GM21825 (cell line): Measurements from ENCODE around the gene MAX.

Source experiments
- ATAC-seq: cut with Tn5 transposase; IDR thresholded peaks from one replicate; pipeline ENCODE4 v1.9.1; 2021; ENCODE audit warnings: mild to moderate bottlenecking, moderate library complexity; ENCODE audit not compliant: unreplicated experiment

Gene MAX

GRCh38 chr14:65074449-65075150, 27.7 kb downstream of the MAX start:
- no peak for ATAC-seq

DNA sequence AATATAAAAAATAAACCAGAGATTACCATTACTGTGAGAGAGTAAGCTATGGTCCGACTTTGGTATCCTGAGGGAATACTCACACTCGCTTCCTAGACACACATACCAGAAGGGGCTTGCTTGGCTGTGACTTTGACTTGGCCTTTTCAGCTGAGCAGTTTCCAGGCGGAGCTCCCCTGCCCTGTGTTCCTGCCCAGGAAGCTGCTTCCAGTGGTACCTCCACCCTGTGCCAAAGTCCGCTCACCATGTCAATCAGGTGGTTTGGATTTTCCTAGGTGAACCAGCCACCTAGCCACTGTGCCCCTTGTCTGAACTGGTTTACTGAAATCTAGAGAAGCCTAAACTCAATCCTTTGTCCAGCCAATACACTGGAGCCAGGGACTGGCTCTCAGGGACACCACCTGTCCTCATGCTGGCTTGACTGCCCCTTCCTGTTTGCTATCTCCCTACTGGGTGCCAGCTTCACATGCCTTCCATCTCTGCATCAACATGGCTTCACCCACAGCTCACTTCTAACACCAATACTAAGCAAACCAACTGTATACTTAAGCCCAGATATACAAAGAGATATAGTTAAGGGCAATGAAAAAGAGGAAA, 28.6 kb downstream of the MAX start:
- no peak for ATAC-seq

DNA sequence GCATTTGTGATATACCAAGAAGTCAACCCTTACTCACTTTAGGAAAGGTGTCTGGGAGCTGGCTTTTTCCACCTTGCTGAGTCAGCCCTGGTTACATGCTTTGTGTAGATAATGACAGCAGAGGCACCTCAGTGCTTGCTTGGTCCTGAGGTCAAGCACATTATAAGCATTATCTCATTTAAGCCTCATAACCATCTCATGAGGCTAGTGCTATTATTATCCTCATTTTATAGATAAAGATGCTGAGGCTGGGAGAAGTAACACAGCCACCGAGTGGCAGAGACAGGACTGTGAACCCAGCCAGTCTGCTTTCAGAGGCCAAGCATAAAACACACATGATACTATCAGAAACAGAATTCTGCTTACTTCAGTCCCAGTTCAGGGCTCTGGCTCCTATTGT, 29.4 kb downstream of the MAX start:
- ATAC-seq, result no peak

GRCh38 chr14:65072256-65072655, 30.1 kb downstream of the MAX start:
- ATAC-seq, result no peak

DNA sequence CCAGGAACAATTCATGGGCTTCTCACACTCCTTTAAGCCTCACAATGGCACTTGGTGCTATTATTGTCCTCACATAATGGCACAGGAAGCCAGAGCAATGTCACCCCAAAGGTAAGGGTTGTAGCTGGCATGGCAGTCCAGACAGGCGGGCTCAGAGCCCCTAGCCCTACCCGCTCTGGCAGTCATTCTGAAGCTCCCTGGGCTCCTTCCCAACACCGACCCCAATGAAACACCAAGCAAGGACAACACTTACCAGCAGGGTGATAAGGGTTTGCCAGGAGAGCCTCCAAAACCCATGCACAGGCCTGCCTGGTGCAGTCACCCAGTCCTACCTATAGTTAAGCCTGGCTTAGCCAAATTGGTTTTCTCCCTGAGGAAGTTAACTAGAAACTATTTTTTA, 30.8 kb downstream of the MAX start:
- no peak for ATAC-seq

- no peak for ATAC-seq
These were observed 31.8 kb downstream of the MAX start for GRCh38 chr14:65070471-65070976.

GRCh38 chr14:65069874-65070413, 32.4 kb downstream of the MAX start:
- no peak for ATAC-seq

DNA sequence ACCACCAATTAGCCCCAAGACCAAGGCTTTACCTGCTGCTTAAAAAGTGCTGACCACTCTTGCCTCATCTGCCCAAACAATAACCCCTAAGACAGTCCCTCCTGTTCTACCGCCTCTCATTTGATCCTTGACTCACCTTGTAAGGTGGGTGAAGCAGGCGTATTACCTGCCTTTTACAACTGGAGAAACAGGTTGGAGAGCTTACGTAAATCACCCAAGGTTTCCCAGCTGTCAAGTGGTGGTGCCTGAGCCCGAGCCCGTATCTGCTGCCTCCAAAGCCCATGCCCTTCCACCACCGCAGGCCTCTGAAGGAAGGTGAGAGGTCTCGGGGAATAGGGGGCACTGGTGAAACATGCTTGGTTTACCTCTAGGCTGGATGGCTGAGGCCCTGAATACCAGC, 36.6 kb downstream of the MAX start:
- ATAC-seq, result no peak

DNA sequence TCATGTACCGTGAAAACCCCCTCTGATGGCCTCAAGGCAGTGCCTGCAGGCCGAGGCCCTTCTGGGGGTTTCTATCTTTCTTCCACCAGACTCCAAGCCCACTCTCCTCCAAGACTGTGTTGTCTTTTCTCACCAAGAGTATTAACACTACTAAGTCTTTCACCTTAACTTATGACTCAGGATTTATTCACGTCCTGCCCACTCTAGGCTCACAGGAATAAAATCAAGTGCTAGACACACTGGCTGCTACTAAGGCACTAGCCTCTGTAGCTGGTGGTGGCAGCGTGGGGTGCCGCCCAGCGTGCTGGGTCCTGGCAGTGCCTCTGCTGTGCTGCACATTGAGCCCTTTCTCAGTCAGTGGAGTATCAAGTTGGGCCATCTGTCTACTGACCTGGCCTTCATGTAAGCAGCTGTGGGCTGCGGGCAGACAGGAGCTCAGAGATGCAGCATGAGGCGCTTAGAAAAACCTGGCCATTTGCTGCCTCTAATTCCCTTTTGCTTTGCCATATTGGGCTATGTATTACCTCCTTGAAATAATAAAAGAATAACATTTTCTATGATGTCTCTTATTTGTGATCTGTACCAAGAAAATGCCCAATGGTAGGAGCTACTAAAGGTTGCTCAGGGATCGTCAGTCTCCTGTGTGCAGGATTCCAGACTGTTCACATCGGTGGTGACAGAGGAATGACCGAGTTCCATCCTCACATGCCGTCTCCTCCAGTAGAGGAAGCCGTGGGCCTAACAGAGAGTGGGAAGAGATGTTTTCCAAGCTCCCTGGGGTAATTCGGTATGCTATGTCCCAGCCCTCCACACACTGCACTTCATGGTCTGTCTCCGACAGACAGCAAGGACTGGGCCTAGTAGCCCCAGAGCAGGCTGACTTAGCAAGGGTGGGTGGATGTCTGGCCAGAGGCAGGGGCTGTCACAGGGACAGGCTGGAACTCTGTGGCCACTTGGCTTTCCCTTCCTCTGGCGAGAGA, 39.9 kb downstream of the MAX start:
- no peak for ATAC-seq

DNA sequence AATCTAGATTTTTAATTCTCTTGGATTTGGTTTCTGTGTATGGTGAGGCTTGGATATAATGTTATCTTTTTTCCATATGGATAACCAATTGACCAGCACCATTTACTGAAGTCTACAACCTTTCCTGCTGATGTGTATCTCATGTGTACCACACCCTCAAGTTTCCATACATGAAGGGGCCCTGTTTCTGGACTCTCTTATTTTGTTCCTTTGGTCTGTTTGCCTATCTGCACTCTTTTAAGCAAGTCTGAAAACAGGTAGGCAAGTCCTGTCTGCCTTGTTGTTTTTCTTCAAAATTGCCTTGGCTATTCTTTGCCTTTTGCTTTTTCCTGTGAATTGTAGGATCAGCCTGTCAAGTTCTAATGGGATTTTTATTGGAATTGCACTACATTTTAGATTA, 44.6 kb downstream of the MAX start:
- no peak for ATAC-seq

GRCh38 chr14:65054471-65055085, 47.7 kb downstream of the MAX start:
- no peak for ATAC-seq

DNA sequence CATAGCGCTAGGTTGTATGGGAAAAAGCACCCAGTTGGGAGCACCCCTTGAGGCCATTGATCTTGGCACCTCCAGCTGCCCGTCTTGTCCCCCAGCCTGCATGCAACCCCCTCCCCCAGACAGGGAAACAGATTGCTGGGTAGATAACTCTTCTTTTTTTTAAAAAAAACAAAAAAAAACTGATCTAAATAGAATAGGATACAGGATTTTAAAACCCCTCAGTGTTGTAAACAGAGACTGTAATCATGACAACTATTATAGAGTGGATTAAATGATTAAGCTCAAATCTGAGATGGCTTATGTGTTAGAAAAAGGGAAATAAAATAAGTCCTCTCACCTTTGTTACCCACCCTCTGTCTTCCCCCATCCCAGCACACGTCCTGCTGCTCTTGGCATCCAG, 48.9 kb downstream of the MAX start:
- no peak for ATAC-seq

- no peak for ATAC-seq
These were observed 49.5 kb downstream of the MAX start for GRCh38 chr14:65052832-65053231.

DNA sequence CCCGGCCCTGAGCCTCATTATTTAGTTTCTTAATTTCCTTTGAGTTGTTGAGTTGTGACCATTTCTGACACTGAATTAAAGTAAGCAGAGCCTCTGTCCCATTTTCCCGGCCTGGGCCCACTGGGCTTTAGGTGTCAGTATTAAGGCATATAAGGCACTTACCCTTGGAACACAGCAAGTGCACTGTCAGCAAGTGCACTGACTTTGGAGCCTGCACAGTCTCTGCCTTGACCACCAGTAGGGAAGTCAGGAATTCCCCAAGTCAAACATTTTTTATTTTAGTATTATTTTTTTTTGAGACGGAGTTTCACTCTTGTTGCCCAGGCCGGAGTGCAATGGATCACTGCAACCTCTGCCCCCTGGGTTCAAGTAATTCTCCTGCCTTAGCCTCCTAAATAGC, 56.6 kb downstream of the MAX start:
- ATAC-seq, result no peak

GRCh38 chr14:65045006-65045405, 57.3 kb downstream of the MAX start:
- no peak for ATAC-seq

GRCh38 chr14:65044596-65044959, 57.7 kb downstream of the MAX start:
- no peak for ATAC-seq

- ATAC-seq, result no peak
These were observed 58.3 kb downstream of the MAX start for GRCh38 chr14:65043893-65044595.

DNA sequence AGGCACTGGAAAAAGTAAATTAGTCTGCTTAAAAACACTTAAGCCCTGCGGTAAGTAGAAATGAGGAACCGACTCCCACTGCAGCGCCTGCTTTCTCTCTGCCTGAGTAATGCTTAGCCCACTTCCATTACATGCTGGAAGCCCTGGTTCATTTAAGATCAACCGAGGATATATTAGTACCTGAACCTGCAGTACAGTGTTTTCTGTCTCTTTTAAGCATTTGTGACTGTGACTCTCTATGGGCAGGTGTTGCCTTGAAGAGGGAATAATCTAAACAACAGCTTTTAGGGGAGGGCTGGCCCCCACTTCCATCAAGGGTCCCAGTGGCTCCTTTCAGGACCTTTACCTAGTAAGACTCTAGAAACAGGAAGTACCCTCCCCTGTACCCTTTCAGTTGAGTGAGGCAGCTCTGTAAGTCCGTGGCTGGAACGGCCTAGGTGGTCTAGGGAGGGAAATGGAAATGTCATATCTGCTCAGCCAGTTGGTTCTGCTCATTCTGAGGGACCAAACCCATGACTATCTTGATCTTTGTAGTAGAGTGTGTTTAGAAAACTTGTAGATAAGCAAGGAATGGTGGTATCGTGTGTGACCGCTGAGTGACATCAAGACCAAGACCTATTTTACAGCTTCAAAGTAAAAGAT, 59.5 kb downstream of the MAX start:
- peak; percentile 69 for ATAC-seq

- no peak for ATAC-seq
These were observed 60.0 kb downstream of the MAX start for GRCh38 chr14:65042296-65042695.

- ATAC-seq, result no peak
These were observed 60.8 kb downstream of the MAX start for GRCh38 chr14:65041434-65041915.
